ENCODE results near the gene RAI2. TPM values are rescaled to one million over a fixed set of nuclear protein-coding genes. Genes with fewer than 3 reads are reported as not detected.
A peak's percentile ranks its signal among the peaks of the same experiment; 100 is the strongest.

The RAI2 gene
- total RNA-seq, 4 donors from 2014 or later: 6.0 to 80.1 (median 27.5) TPM

GRCh38 chrX:17854069-17854468 is 7.0 kb downstream of the RAI2 start:
- TF ChIP-seq CTCF (IDR thresholded peaks at IDR 0.05) (no peak), POLR2A (IDR thresholded peaks at IDR 0.05) (no peak)
- Histone ChIP-seq H3K27me3 (no peaks in the 10 kb centered on the region), H3K36me3 (no peaks in the 10 kb centered on the region), H3K9me3 (no peaks in the 10 kb centered on the region), H3K27ac (peak overlapping the region; percentile 57 to 68), H3K4me3 (no peak overlapping the region), H3K4me1 (no peaks in the 10 kb centered on the region)
- no peak for DNase-seq
- intact Hi-C loops (cut with DNase I; ENCODE audit: low total_unique reads): no loop called here

- H3K4me1 ChIP-seq: peaks cover 0 to 7% of the 10 kb centered on the region in 2 donors
- no peak overlapping the region for H3K4me3 ChIP-seq
- no peaks in the 10 kb centered on the region for H3K27me3 ChIP-seq
- peak overlapping the region in 1 of 2 donors; percentile 68 for H3K27ac ChIP-seq
- intact Hi-C loops (cut with DNase I; ENCODE audit: low total_unique reads): no loop called here
- no peaks in the 10 kb centered on the region for H3K9me3 ChIP-seq
- no peak for DNase-seq
- TF ChIP-seq CTCF (IDR thresholded peaks at IDR 0.05) (no peak), POLR2A (IDR thresholded peaks at IDR 0.05) (no peak)
- no peaks in the 10 kb centered on the region for H3K36me3 ChIP-seq
These were observed 9.2 kb downstream of the RAI2 start for GRCh38 chrX:17851874-17852273.

- peaks cover 0 to 7% of the 10 kb centered on the region in 2 donors for H3K4me1 ChIP-seq
- intact Hi-C loops (cut with DNase I; ENCODE audit: low total_unique reads): no loop called here
- peak overlapping the region; percentile 5 to 51 for H3K27ac ChIP-seq
- no peak for DNase-seq
- H3K27me3 ChIP-seq: no peaks in the 10 kb centered on the region
- H3K36me3 ChIP-seq: no peaks in the 10 kb centered on the region
- no peaks in the 10 kb centered on the region for H3K9me3 ChIP-seq
- no peak overlapping the region for H3K4me3 ChIP-seq
- no peak for TF ChIP-seq POLR2A (IDR thresholded peaks at IDR 0.05)
- TF ChIP-seq CTCF (IDR thresholded peaks at IDR 0.05): no peak
These were observed 12.4 kb downstream of the RAI2 start for GRCh38 chrX:17848545-17849265.

- TF ChIP-seq POLR2A (IDR thresholded peaks at IDR 0.05) (no peak), CTCF (IDR thresholded peaks at IDR 0.05) (no peak)
- intact Hi-C loops (cut with DNase I; ENCODE audit: low total_unique reads): no loop called here
- peak overlapping the region in 1 of 2 donors; percentile 5 for H3K27ac ChIP-seq
These were observed 15.1 kb downstream of the RAI2 start for GRCh38 chrX:17846045-17846444.

GRCh38 chrX:17844236-17844635 is 16.9 kb downstream of the RAI2 start:
- TF ChIP-seq POLR2A (IDR thresholded peaks at IDR 0.05) (no peak), CTCF (IDR thresholded peaks at IDR 0.05) (no peak)
- H3K4me3 ChIP-seq: no peak overlapping the region
- H3K9me3 ChIP-seq: no peaks in the 10 kb centered on the region
- intact Hi-C loops (cut with DNase I; ENCODE audit: low total_unique reads): no loop called here
- peaks cover 3 to 7% of the 10 kb centered on the region in 2 donors for H3K4me1 ChIP-seq
- H3K27ac ChIP-seq: peak overlapping the region in 1 of 2 donors; percentile 39
- H3K36me3 ChIP-seq: no peaks in the 10 kb centered on the region
- DNase-seq: no peak
- H3K27me3 ChIP-seq: no peaks in the 10 kb centered on the region

More at GRCh38 chrX:17846045-17846444, 15.1 kb downstream of the RAI2 start:
- DNase-seq: no peak
- H3K9me3 ChIP-seq: no peaks in the 10 kb centered on the region
- H3K36me3 ChIP-seq: no peaks in the 10 kb centered on the region
- H3K4me1 ChIP-seq: peaks cover 3 to 7% of the 10 kb centered on the region in 2 donors
- no peaks in the 10 kb centered on the region for H3K27me3 ChIP-seq
- no peak overlapping the region for H3K4me3 ChIP-seq

Data from uterus (tissue), 4 donors.